ENCODE measurements around the gene YIPF3.
"Not testable (repeated sequence)": the region's sequence is repeated elsewhere in the genome, so short reads cannot be mapped to it uniquely, and the experiment has no call there.

Gene YIPF3

DNA sequence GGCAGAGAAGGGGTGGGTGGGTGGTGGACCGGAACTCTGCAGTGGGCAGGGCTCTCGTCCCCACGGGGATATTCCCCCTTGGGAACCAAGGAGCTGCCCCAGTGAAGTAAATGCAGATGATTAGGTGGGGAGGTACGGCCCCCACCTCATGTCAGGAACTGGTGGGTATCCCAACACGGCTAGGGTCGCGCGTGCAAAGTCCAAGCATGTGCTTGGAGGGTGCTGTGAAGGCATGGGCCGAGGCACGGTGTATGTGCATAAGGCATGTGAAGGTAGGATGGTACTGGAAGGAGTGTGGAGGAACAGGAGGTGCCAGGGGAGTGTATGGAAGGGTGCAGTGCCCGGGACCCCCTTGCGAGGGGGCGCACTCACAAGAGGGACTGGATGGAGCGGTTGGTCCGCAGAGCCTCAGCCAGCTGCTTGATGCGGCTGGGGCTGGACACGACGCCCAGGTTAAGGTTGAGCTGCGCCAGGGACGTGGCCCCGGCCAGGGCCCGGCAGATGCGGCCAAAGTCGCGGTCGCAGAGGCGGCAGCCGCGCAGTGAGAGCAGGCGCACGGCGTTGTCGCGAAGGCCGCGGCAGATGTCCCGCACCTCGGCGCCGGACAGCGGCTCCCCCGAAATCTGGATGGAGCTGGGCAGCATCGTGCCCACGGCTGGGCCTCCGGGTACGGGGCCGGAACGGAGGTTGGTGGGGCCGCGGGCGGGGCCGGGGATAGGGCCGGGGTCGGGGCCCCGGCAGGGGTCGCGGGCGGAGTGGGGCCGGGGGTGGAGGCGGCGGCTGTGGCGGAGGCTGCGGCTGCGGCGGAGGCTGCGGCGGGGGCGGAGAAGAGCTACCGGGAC is 7.4 kb downstream of the YIPF3 start:
- DNase-seq = no peak

GRCh38 chr6:43508481-43509141 is 8.1 kb downstream of the YIPF3 start:
- no peak for DNase-seq

GRCh38 chr6:43506667-43507471 is 9.9 kb downstream of the YIPF3 start:
- DNase-seq = peak; percentile 85

DNA sequence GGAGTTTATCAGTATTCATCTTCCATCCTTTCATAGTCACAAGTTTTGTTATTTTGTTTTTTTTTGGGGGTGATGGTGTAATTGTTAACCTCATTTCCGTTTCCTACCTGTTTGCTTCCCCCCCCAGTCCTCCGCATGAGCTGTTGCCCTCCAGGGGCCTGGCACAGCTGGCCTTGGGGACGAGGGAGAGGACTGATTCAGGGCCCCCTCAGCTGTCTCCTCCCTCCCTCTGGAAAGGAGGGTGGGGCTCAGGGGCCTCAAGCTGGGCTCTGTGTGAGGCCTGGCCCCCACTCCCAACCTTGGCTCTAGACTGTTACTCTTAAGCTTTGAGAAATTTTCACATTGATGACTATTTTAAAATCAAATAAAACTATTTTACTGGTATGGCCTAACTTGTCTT is 10.6 kb downstream of the YIPF3 start:
- no peak for DNase-seq

GRCh38 chr6:43505718-43506117 is 11.0 kb downstream of the YIPF3 start:
- DNase-seq = no peak

- no peak for DNase-seq
Observed at GRCh38 chr6:43504756-43505593, 11.8 kb downstream of the YIPF3 start.

DNA sequence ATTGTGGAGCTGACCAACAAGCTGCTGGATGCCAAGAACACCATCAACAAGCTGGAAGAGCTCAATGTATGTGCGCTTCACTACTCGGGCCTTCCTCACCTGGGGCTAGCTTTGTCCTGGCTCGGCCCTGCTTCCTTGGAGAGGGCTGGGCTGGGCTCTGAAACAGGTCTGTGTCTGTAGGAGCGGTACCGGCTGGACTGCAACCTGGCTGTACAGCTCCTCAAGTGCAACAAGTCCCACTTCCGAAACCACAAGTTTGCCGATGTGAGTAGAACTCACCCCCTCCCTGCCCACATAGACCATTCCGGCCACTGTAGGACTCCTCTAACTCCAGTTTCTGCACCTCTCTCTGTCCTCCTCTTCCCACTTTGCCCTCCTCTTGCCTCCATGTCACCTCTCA is 13.3 kb downstream of the YIPF3 start:
- no peak for DNase-seq

- DNase-seq = no peak
Observed at GRCh38 chr6:43502666-43503065, 14.1 kb downstream of the YIPF3 start.

DNA sequence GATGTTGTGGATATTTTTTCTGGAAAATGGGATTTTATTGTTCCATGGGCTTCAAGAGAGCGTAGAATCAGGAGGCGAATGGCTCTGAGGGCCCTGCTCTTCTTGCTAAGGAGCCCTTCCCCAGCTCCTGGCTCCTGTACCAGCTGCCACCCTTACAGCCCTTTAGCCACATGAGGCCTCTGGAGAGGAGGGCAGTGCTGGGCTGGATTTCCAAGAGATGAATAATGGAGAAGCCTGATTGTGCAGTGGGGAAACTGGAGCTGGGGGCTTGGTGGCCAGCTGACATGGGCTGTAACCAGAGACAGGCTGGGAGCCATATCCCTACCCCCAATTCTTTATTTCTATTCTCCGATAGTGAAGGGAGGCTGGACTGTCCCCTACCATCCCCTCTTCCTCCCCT is 15.8 kb downstream of the YIPF3 start:
- DNase-seq = no peak

- DNase-seq = no peak
Observed at GRCh38 chr6:43499028-43499815, 17.5 kb downstream of the YIPF3 start.

DNA sequence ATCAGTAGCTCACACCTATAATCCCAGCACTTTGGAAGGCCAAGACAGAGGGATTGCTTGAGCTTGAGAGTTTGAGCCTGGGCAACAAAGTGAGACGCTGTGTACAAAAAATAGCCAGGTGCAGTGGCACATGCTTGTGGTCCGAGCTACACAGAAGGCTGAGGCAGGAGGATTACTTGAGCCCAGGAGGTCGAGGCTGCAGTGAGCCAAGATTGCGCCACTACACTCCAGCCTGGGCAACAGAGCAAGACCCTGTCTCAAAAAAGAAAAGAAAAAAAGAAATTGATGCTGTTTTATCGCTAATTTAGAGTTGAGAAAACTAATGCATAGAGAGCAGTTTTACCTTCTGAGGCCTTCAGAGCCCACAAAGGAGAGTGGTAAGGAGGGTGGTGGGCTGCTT is 18.4 kb downstream of the YIPF3 start:
- not testable (repeated sequence) for DNase-seq

DNA sequence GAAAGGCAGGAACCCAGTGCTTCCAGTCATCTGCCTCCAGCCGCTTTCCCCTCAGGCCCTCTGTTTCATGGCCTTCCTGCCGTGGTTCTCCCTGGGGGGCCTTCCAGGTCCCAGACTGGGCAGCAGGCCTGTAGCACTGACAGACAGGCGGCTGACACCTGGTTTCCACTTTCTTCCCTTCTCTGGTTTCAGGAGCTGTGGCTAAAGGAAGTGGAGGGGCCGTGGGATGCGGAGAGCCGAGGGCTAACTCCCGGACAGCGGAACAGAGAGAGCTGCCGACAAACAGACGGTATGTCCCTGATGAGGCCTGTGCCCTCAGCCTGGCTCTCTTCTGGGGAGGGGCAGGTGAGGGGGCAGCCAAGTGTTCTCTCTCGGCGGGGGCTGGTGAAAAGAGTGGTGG is 19.0 kb downstream of the YIPF3 start:
- DNase-seq = no peak

- DNase-seq = no peak
Observed at GRCh38 chr6:43497129-43497396, 19.7 kb downstream of the YIPF3 start.

- no peak for DNase-seq
Observed at GRCh38 chr6:43496370-43497128, 20.2 kb downstream of the YIPF3 start.

GRCh38 chr6:43495409-43495941 is 21.3 kb downstream of the YIPF3 start:
- no peak for DNase-seq

DNA sequence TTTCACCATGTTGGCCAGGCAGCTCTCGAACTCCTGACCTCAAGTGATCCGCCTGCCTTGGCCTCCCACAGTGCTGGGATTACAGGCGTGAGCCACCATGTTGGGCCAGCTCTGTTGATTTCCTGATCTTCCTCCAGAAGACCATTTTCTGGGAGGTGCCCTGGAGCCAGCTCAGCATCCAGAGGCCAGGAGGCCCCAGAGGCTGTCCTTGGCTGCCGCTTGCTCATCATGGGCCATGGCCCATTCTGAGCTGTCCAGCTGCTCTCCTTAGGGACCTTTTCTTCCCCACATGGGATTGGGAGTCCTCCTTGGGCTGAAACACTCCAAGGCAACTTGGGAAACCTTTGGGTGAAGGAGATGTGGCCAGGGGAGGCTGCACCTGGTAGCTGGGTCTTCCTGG is 22.0 kb downstream of the YIPF3 start:
- DNase-seq = no peak

- DNase-seq = no peak
Observed at GRCh38 chr6:43494321-43494720, 22.4 kb downstream of the YIPF3 start.

DNA sequence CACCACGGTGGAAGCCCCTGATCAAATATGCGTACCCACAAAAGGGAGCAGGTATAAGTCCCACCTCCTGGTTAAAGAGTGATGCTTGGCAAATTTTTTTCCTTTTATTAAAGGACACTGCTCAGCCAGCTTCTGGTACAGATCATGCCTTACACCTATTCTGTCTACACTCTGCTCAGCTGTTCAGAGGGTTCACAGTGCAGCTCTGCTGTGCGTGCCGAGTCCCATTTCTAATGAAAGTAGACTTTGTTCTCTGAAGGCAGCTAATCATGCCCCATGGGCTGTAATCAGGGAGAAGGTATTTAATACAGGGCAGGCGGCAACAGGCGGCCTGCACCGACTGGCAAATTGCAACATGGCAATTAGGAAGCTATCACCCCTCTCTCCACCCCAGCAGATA is 22.9 kb downstream of the YIPF3 start:
- DNase-seq = no peak

GRCh38 chr6:43493230-43493629 is 23.5 kb downstream of the YIPF3 start:
- DNase-seq = no peak

DNA sequence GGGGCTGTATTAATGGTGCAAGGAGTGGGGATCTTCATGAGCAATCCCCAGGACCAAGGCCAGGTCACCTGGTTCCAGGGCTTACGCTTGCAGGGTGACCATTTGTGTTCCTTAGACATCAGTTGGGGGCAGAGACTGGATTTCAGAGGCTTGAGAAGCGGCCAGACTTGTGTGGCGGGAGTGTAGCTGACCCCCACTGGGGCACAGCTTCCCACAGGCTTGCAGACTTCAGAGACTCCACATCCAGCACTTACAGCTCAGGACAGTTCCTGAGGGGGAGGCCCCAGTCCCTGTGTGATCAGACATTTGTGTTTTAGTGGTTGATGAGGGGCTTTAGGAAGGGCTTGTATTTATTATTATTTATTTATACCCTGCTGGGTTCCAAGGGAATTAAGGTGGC is 24.1 kb downstream of the YIPF3 start:
- DNase-seq = no peak
